SK-N-SH treated with all-trans-retinoic acid at 6 μM for 48 hours (cell line): ENCODE measurements around the gene FLT3LG.

Experiments used
- ARNTL ChIP-seq: fragments of 450-650 bp; formaldehyde crosslinking; IDR thresholded peaks from 2 replicates; pipeline ENCODE4 v1.5.0; 2020; ENCODE audit warnings: low read depth, mild to moderate bottlenecking, moderate library complexity, borderline replicate concordance
- BACH2 ChIP-seq: fragments of 250-450 bp; sonication (Bioruptor Pico); IDR thresholded peaks from 2 replicates; pipeline ENCODE4 v1.9.0; 2021; ENCODE audit warnings: mild to moderate bottlenecking, borderline replicate concordance
- CREB5 ChIP-seq: fragments of 250-450 bp; sonication (Bioruptor Pico); IDR thresholded peaks from 2 replicates; pipeline ENCODE4 v1.5.1; 2020; ENCODE audit warnings: low read depth, mild to moderate bottlenecking, moderate library complexity
- CSDC2 ChIP-seq: fragments of 250-450 bp; sonication (Bioruptor Pico); IDR thresholded peaks from 2 replicates; pipeline ENCODE4 v1.5.0; 2020; ENCODE audit warnings: mild to moderate bottlenecking, moderate library complexity
- GLIS3 ChIP-seq: fragments of 250-450 bp; sonication (Bioruptor Pico); IDR thresholded peaks from 2 replicates; pipeline ENCODE4 v1.5.0; 2020; ENCODE audit warnings: mild to moderate bottlenecking, moderate library complexity
- PATZ1 ChIP-seq: fragments of 250-450 bp; sonication (Bioruptor Pico); IDR thresholded peaks from 2 replicates; pipeline ENCODE4 v1.8.0; 2020; ENCODE audit warnings: mild to moderate bottlenecking, moderate library complexity, borderline replicate concordance
- RARB ChIP-seq: fragments of 250-450 bp; sonication (Bioruptor Pico); IDR thresholded peaks from 2 replicates; pipeline ENCODE4 v1.8.0; 2021; ENCODE audit warnings: mild to moderate bottlenecking, moderate library complexity
- SNAI2 ChIP-seq: fragments of 250-450 bp; sonication (Bioruptor Pico); IDR thresholded peaks from 2 replicates; pipeline ENCODE4 v1.5.0; 2020; ENCODE audit warnings: mild to moderate bottlenecking, moderate library complexity
- TCF4 ChIP-seq: fragments of 250-450 bp; sonication (Bioruptor Pico); IDR thresholded peaks from 2 replicates; pipeline ENCODE4 v1.8.0; 2021; ENCODE audit warnings: mild to moderate bottlenecking, moderate library complexity, borderline replicate concordance
- ZC3H10 ChIP-seq: fragments of 250-450 bp; sonication (Bioruptor Pico); IDR thresholded peaks from 2 replicates; pipeline ENCODE4 v1.5.1; 2021; ENCODE audit warnings: mild to moderate bottlenecking, moderate library complexity
- ZFP3 ChIP-seq: fragments of 250-450 bp; sonication (Bioruptor Pico); IDR thresholded peaks from 2 replicates; pipeline ENCODE4 v1.5.0; 2020; ENCODE audit warnings: mild to moderate bottlenecking, moderate library complexity

DNA sequence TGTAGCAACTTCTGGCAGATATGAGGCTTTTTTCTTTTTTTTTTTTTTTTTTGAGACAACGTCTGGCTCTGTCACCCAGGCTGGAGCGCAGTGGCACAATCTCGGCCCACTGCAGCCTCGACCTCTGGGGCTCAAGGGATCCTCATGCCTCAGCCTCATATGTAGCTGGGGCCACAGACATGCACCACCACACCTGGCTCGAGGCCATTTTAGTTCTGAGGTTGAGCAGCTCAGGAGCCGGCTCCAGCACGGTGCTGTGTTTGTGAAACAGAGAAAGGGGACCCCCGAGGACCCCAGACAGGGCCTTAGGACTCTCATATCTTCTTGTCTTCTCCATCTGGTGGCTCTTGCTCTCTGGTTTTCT lies 3.4 kb upstream of the FLT3LG start:
- TF ChIP-seq CREB5 (CRISPR knock-in tag) (no peak), SNAI2 (CRISPR knock-in tag) (no peak), ZC3H10 (no peak), PATZ1 (no peak), TCF4 (no peak), ZFP3 (CRISPR knock-in tag) (no peak), RARB (no peak), BACH2 (no peak), ARNTL (CRISPR knock-in tag) (no peak), CSDC2 (no peak), GLIS3 (CRISPR knock-in tag) (no peak)
